Measurements from ENCODE around the gene CERT1.
A peak's percentile ranks its signal among the peaks of the same experiment; 100 is the strongest.
"Not testable (repeated sequence)": the region's sequence is repeated elsewhere in the genome, so short reads cannot be mapped to it uniquely, and the experiment has no call there.

Gene CERT1

GRCh38 chr5:75510417-75510835 lies 1.0 kb downstream of the CERT1 start:
- H3K27me3 Mint-ChIP-seq = no peaks in the 10 kb centered on the region
- peak overlapping the region; percentile 97 for H3K4me3 Mint-ChIP-seq
- H3K36me3 Mint-ChIP-seq = peaks cover 8% of the 10 kb centered on the region
- H3K27ac Mint-ChIP-seq = peak overlapping the region; percentile 90
- H3K4me1 Mint-ChIP-seq = peaks cover 57% of the 10 kb centered on the region
- no peaks in the 10 kb centered on the region for H3K9me3 Mint-ChIP-seq

- Mint-ChIP-seq H3K27ac (peak overlapping the region; percentile 27), H3K36me3 (peaks cover 10% of the 10 kb centered on the region), H3K9me3 (no peaks in the 10 kb centered on the region), H3K4me1 (peaks cover 57% of the 10 kb centered on the region), H3K4me3 (peak overlapping the region; percentile 97), H3K27me3 (no peaks in the 10 kb centered on the region)
Observed at GRCh38 chr5:75509956-75510355, 1.5 kb downstream of the CERT1 start.

- Mint-ChIP-seq H3K27me3 (no peaks in the 10 kb centered on the region), H3K9me3 (no peaks in the 10 kb centered on the region), H3K4me3 (peak overlapping the region; percentile 97), H3K36me3 (peaks cover 12% of the 10 kb centered on the region), H3K27ac (no peak overlapping the region), H3K4me1 (peaks cover 59% of the 10 kb centered on the region)
Observed at GRCh38 chr5:75509546-75509945, 1.9 kb downstream of the CERT1 start.

GRCh38 chr5:75507841-75508240 lies 3.6 kb downstream of the CERT1 start:
- H3K36me3 Mint-ChIP-seq = peaks cover 14% of the 10 kb centered on the region
- H3K4me3 Mint-ChIP-seq = no peak overlapping the region
- no peaks in the 10 kb centered on the region for H3K27me3 Mint-ChIP-seq
- no peak overlapping the region for H3K27ac Mint-ChIP-seq
- peaks cover 56% of the 10 kb centered on the region for H3K4me1 Mint-ChIP-seq
- H3K9me3 Mint-ChIP-seq = no peaks in the 10 kb centered on the region

GRCh38 chr5:75505112-75505511 lies 6.3 kb downstream of the CERT1 start:
- not testable (repeated sequence) for H3K4me3 Mint-ChIP-seq, H3K27ac Mint-ChIP-seq, H3K27me3 Mint-ChIP-seq, H3K9me3 Mint-ChIP-seq
- H3K36me3 Mint-ChIP-seq = peaks cover 25% of the 10 kb centered on the region
- H3K4me1 Mint-ChIP-seq = peaks cover 59% of the 10 kb centered on the region

- not testable (repeated sequence) for H3K27me3 Mint-ChIP-seq, H3K9me3 Mint-ChIP-seq, H3K4me3 Mint-ChIP-seq, H3K27ac Mint-ChIP-seq
- H3K4me1 Mint-ChIP-seq = peaks cover 38% of the 10 kb centered on the region
- peaks cover 37% of the 10 kb centered on the region for H3K36me3 Mint-ChIP-seq
Observed at GRCh38 chr5:75498875-75499274, 12.6 kb downstream of the CERT1 start.

GRCh38 chr5:75498208-75498777 lies 13.1 kb downstream of the CERT1 start:
- no peaks in the 10 kb centered on the region for H3K27me3 Mint-ChIP-seq
- no peak overlapping the region for H3K4me3 Mint-ChIP-seq
- H3K27ac Mint-ChIP-seq = no peak overlapping the region
- H3K9me3 Mint-ChIP-seq = no peaks in the 10 kb centered on the region
- H3K4me1 Mint-ChIP-seq = peaks cover 41% of the 10 kb centered on the region
- peaks cover 38% of the 10 kb centered on the region for H3K36me3 Mint-ChIP-seq

- peaks cover 48% of the 10 kb centered on the region for H3K36me3 Mint-ChIP-seq
- no peaks in the 10 kb centered on the region for H3K27me3 Mint-ChIP-seq
- H3K4me3 Mint-ChIP-seq = no peak overlapping the region
- peaks cover 5% of the 10 kb centered on the region for H3K9me3 Mint-ChIP-seq
- H3K4me1 Mint-ChIP-seq = peaks cover 34% of the 10 kb centered on the region
- H3K27ac Mint-ChIP-seq = no peak overlapping the region
Observed at GRCh38 chr5:75496026-75496425, 15.4 kb downstream of the CERT1 start.

- Mint-ChIP-seq H3K27me3 (no peaks in the 10 kb centered on the region), H3K36me3 (peaks cover 56% of the 10 kb centered on the region), H3K4me1 (peaks cover 41% of the 10 kb centered on the region), H3K27ac (no peak overlapping the region), H3K4me3 (no peak overlapping the region), H3K9me3 (peaks cover 15% of the 10 kb centered on the region)
Observed at GRCh38 chr5:75491621-75492020, 19.8 kb downstream of the CERT1 start.

GRCh38 chr5:75489847-75490246 lies 21.6 kb downstream of the CERT1 start:
- Mint-ChIP-seq H3K4me1 (peaks cover 48% of the 10 kb centered on the region), H3K4me3 (peak overlapping the region; percentile 3), H3K36me3 (peaks cover 63% of the 10 kb centered on the region), H3K9me3 (peaks cover 32% of the 10 kb centered on the region)
- not testable (repeated sequence) for H3K27me3 Mint-ChIP-seq, H3K27ac Mint-ChIP-seq

DNA sequence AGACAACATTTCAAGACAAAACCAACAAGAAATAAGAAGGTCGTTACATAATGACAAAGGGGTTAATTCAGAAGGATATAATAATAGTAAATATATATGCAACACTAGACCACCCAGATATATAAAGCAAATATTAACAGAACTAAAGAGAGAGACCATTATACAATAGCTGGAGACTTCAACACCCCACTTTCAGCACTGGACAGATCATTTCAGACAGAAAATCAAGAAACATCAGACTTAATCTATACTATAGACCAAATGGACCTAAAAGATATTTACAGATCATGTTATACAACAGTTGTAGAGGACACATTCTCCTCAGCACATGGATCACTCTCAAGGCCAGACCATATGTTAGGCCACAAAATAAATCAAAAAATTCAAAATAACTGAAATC lies 26.8 kb downstream of the CERT1 start:
- Mint-ChIP-seq H3K27ac (no peak overlapping the region), H3K4me1 (peaks cover 72% of the 10 kb centered on the region), H3K9me3 (peaks cover 43% of the 10 kb centered on the region), H3K4me3 (no peak overlapping the region), H3K36me3 (peaks cover 69% of the 10 kb centered on the region), H3K27me3 (no peaks in the 10 kb centered on the region)

GRCh38 chr5:75482482-75482881 lies 28.9 kb downstream of the CERT1 start:
- peaks cover 35% of the 10 kb centered on the region for H3K9me3 Mint-ChIP-seq
- no peak overlapping the region for H3K4me3 Mint-ChIP-seq
- H3K4me1 Mint-ChIP-seq = peaks cover 72% of the 10 kb centered on the region
- no peak overlapping the region for H3K27ac Mint-ChIP-seq
- H3K27me3 Mint-ChIP-seq = no peaks in the 10 kb centered on the region
- peaks cover 60% of the 10 kb centered on the region for H3K36me3 Mint-ChIP-seq

- H3K4me1 Mint-ChIP-seq = peaks cover 69% of the 10 kb centered on the region
- H3K36me3 Mint-ChIP-seq = peaks cover 48% of the 10 kb centered on the region
- no peaks in the 10 kb centered on the region for H3K27me3 Mint-ChIP-seq
- peaks cover 30% of the 10 kb centered on the region for H3K9me3 Mint-ChIP-seq
- H3K27ac Mint-ChIP-seq = peak overlapping the region; percentile 25
- no peak overlapping the region for H3K4me3 Mint-ChIP-seq
Observed at GRCh38 chr5:75481024-75481423, 30.4 kb downstream of the CERT1 start.

DNA sequence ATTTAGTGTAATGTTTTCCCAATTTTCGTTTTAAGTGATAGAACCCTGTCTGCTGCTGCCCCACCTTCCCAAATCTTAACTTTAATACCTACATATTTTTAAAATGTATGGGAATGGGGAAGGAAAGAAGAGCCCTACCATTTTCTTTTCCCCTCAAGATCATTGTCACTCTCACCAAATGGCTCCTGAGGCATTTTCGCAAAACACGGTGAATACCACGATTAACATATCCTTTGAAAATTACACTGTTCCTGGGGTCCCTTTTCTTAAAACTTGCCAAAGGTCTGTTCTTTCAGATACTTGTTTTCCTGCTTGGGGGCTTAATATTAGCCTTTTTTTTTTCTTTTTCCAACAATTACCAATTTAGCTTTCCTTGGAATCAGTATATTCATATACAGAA lies 36.1 kb downstream of the CERT1 start:
- no peaks in the 10 kb centered on the region for H3K27me3 Mint-ChIP-seq
- no peak overlapping the region for H3K4me3 Mint-ChIP-seq
- peaks cover 37% of the 10 kb centered on the region for H3K36me3 Mint-ChIP-seq
- H3K4me1 Mint-ChIP-seq = peaks cover 43% of the 10 kb centered on the region
- peaks cover 11% of the 10 kb centered on the region for H3K9me3 Mint-ChIP-seq
- no peak overlapping the region for H3K27ac Mint-ChIP-seq

- Mint-ChIP-seq H3K27ac (no peak overlapping the region), H3K4me3 (no peak overlapping the region), H3K9me3 (peaks cover 19% of the 10 kb centered on the region), H3K27me3 (no peaks in the 10 kb centered on the region), H3K36me3 (peaks cover 41% of the 10 kb centered on the region), H3K4me1 (peaks cover 32% of the 10 kb centered on the region)
Observed at GRCh38 chr5:75473463-75473862, 38.0 kb downstream of the CERT1 start.

- Mint-ChIP-seq H3K9me3 (peaks cover 19% of the 10 kb centered on the region), H3K36me3 (peaks cover 42% of the 10 kb centered on the region)
Observed at GRCh38 chr5:75472973-75473372, 38.5 kb downstream of the CERT1 start.

DNA sequence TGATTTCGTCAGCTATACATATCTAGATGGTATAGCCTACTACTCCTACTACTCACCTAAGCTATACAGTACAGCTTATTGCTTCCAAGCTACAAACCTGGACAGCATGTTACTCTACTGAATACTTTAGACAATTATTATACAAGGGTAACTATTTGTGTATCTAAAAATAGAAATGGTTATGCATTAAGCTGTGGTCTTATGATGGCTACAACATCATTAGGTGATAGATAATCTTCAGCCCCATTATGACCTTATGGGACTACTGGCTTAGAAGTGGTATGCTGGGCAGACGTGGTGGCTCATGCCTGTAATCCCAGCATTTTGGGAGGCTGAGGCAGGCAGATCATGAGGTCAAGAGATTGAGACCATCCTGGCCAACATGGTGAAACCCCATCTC lies 40.2 kb downstream of the CERT1 start:
- H3K36me3 Mint-ChIP-seq = peaks cover 41% of the 10 kb centered on the region
- no peak overlapping the region for H3K4me3 Mint-ChIP-seq
- H3K27ac Mint-ChIP-seq = no peak overlapping the region
- H3K4me1 Mint-ChIP-seq = peaks cover 34% of the 10 kb centered on the region
- peaks cover 19% of the 10 kb centered on the region for H3K9me3 Mint-ChIP-seq
- H3K27me3 Mint-ChIP-seq = no peaks in the 10 kb centered on the region

More at GRCh38 chr5:75472973-75473372, 38.5 kb downstream of the CERT1 start:
- H3K4me3 Mint-ChIP-seq = no peak overlapping the region
- H3K27ac Mint-ChIP-seq = no peak overlapping the region
- H3K4me1 Mint-ChIP-seq = peaks cover 29% of the 10 kb centered on the region
- no peaks in the 10 kb centered on the region for H3K27me3 Mint-ChIP-seq
